ENCODE data around the gene CXCL12.

Gene CXCL12

GRCh38 chr10:44332465-44332864 is 52.4 kb downstream of the CXCL12 start:
- Histone ChIP-seq H3K4me1 (ENCODE audit: control insufficient read depth, insufficient read depth, low read length, poor library complexity, severe bottlenecking) (peaks cover 4% of the 10 kb centered on the region), H3K36me3 (ENCODE audit: control insufficient read depth, insufficient read depth, low read length) (no peaks in the 10 kb centered on the region), H3K9me3 (ENCODE audit: control insufficient read depth, low read length) (no peaks in the 10 kb centered on the region), H3K27ac (ENCODE audit: low read depth, low read length, severe bottlenecking) (no peak overlapping the region), H3K4me3 (ENCODE audit: extremely low read depth, insufficient read depth, low read length, poor library complexity, severe bottlenecking) (no peak overlapping the region)
- 78 to 90% methylated on average over 3 to 6 of the region's 7 CpGs for WGBS, 2 experiments (ENCODE audit: insufficient coverage in 2 of 2)

- Histone ChIP-seq H3K9me3 (ENCODE audit: control insufficient read depth, low read length) (no peaks in the 10 kb centered on the region), H3K4me3 (ENCODE audit: extremely low read depth, insufficient read depth, low read length, poor library complexity, severe bottlenecking) (no peak overlapping the region), H3K36me3 (ENCODE audit: control insufficient read depth, insufficient read depth, low read length) (no peaks in the 10 kb centered on the region), H3K27ac (ENCODE audit: low read depth, low read length, severe bottlenecking) (no peak overlapping the region), H3K4me1 (ENCODE audit: control insufficient read depth, insufficient read depth, low read length, poor library complexity, severe bottlenecking) (peaks cover 4% of the 10 kb centered on the region)
Observed at GRCh38 chr10:44330431-44330830, 54.5 kb downstream of the CXCL12 start.

- H3K4me3 ChIP-seq (ENCODE audit: extremely low read depth, insufficient read depth, low read length, poor library complexity, severe bottlenecking): no peak overlapping the region
- H3K9me3 ChIP-seq (ENCODE audit: control insufficient read depth, low read length): no peaks in the 10 kb centered on the region
- H3K36me3 ChIP-seq (ENCODE audit: control insufficient read depth, insufficient read depth, low read length): no peaks in the 10 kb centered on the region
- no peaks in the 10 kb centered on the region for H3K4me1 ChIP-seq (ENCODE audit: control insufficient read depth, insufficient read depth, low read length, poor library complexity, severe bottlenecking)
- H3K27ac ChIP-seq (ENCODE audit: low read depth, low read length, severe bottlenecking): no peak overlapping the region
- WGBS, 2 experiments (ENCODE audit: insufficient coverage in 2 of 2): 94 to 100% methylated on average over 1 to 2 of the region's 2 CpGs
Observed at GRCh38 chr10:44327461-44327860, 57.4 kb downstream of the CXCL12 start.

All from mesodermal cell (in vitro differentiated cells).